SKM-1 (cell line): Measurements from ENCODE around the gene LVRN.

Experiments
- DNase-seq: peaks from one replicate; lab custom pipeline; 2025; ENCODE audit not compliant: unreplicated experiment; lab: John Stamatoyannopoulos, UW

LVRN gene

DNA sequence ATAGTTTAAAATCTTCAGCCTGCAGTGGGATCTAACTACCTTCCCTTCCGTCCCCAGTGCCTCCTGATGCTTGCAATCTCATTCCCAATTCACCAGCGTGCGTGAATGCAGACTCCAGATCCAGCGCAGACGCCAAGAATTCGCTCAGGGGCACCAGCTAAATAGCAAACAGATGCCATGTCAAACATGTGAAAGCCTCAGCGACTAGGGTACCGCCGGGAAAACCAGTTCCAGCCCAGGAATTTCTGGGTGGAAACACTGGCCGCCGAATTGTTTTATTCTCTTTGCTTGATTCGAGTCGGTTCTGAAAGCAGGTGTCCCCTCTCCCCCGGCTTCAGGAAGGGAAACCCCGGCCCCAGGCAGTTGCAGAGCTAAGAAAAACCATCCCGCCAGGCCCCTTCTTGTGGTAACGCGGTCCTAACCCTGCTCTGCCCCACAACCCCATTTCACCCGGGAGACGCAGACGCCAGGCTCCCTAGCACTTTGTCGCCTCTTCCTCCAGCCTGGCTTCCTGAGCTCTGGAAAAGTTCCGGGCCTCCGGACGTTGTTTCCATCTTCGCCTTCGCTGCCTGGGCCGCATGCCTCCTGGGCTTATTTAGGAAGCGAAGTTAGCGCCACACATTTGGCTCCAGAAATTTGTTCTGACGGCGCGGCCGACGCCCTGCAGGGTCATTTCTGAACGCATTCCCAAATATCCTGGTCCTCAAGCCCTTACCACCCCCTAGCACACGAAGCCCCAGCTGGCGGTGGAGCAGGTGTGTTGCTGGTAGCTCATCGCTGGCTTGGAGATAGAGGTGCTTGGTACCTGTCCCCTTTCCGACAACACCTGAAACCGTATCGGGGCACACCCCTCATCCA lies 665 bp upstream of the LVRN start:
- DNase-seq = no peak

DNA sequence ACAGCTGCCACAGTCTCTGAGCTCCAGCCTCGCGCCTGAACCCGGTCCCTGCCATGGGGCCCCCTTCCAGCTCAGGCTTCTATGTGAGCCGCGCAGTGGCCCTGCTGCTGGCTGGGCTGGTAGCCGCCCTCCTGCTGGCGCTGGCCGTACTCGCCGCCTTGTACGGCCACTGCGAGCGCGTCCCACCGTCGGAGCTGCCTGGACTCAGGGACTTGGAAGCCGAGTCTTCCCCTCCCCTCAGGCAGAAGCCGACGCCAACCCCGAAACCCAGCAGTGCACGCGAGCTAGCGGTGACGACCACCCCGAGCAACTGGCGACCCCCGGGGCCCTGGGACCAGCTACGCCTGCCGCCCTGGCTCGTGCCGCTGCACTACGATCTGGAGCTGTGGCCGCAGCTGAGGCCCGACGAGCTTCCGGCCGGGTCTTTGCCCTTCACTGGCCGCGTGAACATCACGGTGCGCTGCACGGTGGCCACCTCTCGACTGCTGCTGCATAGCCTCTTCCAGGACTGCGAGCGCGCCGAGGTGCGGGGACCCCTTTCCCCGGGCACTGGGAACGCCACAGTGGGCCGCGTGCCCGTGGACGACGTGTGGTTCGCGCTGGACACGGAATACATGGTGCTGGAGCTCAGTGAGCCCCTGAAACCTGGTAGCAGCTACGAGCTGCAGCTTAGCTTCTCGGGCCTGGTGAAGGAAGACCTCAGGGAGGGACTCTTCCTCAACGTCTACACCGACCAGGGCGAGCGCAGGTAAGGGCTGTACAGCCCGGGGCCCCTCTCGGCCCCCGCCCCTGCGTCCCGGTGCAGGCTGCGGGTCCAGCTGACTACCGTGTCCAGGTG lies 509 bp downstream of the LVRN start:
- DNase-seq = no peak

DNA sequence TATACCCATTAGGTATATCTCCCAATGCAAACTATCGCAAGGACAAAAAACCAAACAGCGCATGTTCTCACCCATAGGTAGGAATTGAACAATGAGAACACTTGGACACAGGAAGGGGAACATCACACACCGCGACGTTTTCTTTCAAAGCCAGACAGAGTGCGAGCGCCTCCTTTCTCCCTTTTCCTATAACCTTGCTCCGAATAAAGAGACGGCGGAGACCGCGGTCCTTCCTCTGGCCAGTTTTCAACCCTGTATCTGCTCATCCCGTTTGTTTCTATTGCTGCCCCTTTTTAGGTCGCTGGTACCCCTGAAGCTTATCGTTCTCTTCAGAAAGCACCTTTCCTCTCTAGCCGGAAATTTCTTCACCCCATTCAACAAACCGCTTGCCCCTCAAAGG lies 1.3 kb downstream of the LVRN start:
- no peak for DNase-seq

- DNase-seq = no peak
Measured at GRCh38 chr5:115968770-115969169, 6.5 kb downstream of the LVRN start.

DNA sequence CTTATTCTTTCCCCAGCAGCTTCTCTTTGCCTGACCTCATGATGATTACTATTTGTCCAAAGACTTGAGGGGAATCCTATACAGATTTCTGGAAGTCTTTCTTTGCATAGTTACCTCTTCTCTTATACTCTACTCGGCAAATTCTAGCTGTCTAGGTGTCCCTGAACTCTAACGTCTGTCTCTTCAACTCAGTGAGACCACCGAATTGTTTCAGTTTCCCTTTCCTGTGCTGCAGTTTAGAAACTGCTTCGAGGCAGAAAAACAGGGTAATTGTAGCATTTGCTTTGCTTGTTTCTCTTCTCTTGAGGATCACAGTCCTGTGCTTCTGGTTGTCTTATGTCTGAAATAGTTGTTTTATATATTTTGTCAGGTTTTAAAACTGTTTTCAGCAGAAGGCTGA lies 14.8 kb downstream of the LVRN start:
- DNase-seq = no peak

DNA sequence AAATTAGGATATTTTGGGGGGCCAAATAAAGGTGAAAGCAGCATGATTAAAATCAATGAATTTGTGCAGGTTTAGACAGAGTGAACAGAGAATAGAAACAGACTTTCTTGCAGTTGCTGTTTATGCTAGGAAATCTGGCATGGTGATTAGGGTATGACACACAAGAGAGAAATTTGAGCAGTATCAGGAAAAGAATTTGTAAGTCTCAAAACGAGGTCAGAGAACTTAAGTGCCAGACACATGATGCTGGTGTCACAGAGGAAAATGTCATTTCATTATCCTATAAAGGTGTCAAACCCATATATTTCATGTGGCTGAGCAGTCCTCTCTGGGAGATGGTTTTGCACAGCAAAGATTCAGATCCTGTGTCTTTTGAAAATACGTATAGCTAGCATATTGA lies 15.7 kb downstream of the LVRN start:
- DNase-seq = no peak

GRCh38 chr5:115978779-115979178 lies 16.5 kb downstream of the LVRN start:
- no peak for DNase-seq

GRCh38 chr5:115979201-115980041 lies 17.1 kb downstream of the LVRN start:
- no peak for DNase-seq

- no peak for DNase-seq
Measured at GRCh38 chr5:115983519-115983918, 21.2 kb downstream of the LVRN start.

DNA sequence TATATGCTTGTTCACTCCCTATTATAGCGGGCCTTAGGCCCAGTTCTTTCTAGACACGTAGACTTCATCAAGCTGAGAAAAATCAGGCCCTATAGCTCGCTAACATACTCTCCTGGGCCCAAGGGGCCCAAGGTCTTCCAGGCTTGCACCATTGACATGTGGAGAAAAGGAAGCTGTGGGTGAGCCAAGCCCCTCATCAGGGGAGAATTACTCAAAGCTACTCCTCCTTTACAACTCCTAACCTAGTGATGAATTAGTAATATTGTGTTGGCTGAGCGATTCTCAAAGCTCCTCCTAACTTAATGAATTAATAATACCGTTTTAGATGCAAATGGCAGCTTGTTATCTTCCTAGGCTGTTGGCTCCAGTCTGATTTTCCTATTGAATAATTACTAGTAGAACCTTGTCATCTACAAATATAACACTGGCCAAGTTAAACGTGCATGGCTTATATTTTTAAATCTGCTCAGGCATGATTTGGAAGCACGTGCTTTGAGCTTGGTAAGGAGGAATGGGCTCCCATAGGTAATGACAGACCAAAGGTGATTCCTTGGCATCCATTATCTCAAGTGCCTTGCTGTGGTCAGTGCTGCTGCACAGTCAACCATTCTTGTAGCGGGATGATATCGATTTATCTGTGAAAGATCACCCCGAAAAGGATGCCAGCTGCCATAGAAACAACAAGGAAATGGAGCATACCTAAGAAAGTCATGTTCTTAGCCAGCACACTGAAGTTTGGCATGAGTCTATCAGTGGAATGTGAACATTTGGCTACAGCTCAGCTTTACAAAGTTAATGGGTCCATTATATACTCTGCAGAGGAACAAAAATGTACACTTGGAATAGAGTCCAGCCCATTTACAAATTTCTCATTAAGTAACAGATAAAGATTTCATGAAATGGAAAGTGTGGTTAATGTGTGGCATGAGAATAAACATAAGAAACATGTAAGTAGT lies 23.8 kb downstream of the LVRN start:
- DNase-seq = no peak

DNA sequence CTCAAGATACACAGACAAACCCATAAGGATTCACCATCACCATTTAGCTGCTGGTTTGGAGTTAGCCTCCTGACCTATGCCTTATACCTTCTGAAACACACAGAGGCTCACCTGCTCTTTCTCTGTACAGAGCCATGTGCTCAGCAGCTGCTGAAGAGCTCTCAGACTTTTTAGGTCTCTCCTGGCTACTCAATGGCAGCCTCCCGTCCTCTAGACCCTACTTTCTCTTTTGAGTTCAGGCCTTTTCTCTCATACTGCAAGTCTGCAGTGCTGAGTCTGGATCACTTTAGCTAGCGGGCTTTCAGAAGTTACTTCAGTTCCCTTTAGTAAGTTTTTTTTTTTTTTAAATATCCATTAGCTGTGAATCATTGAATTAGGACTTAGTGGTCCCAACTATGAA lies 25.7 kb downstream of the LVRN start:
- DNase-seq = no peak

GRCh38 chr5:115992848-115993350 lies 30.6 kb downstream of the LVRN start:
- no peak for DNase-seq

DNA sequence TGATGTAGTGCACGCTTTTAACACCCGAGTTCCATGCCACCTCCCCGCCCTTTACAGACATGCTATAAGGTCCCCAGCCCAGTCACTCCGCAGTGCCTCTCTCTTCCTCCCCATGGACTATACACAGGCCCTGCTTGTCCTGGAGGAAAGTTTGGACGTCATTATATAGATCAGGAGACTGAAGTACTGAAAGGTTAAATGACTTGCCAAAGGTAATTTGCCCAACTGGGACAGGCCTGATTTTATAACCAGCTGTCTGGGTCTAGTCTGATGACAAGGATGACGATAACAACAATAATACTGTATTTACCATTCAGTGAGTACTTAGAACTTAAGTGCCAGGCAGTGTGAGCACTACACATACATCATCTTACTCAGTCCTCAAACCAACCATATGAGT lies 33.1 kb downstream of the LVRN start:
- no peak for DNase-seq

GRCh38 chr5:116002116-116002906 lies 40.0 kb downstream of the LVRN start:
- DNase-seq = no peak

GRCh38 chr5:116004248-116004647 lies 42.0 kb downstream of the LVRN start:
- no peak for DNase-seq

DNA sequence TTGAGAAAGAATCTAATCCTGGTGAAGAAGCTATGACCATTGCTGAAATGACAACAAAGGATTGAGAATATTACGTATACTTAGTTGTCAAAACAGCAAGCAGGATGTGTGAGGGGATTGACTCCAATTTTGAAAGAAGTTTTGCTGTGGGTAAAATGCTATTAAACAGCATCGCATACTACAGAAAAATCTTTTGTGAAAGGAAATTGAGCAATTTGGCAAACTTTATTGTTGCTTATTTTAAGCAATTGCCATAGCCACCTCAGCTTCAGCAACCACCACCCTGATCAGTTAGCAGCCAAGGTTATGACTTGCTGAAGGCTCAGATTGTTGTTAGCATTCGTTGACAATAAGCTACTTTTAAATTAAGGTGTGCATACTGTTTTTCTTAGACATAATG lies 47.5 kb downstream of the LVRN start:
- no peak for DNase-seq

DNA sequence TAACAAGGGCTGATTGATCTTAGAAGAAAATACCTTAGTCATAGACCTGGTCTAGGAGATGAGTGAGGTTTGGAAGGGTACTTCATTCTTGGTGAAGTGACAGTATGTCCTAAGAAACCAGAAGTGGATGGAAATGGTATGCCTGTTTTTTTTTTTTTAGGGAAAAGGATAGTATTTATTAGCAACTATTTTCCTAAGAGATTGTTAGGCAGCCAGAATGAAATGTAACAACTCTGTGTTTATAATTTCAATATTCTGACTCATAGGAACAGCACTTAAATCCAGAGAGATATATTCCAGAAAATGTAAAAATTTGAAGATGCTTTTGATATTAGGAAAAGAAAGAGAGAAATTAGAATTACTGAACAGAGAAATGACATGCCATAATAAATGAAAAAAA lies 48.8 kb downstream of the LVRN start:
- DNase-seq = no peak

- no peak for DNase-seq
Measured at GRCh38 chr5:116013207-116013785, 51.0 kb downstream of the LVRN start.

DNA sequence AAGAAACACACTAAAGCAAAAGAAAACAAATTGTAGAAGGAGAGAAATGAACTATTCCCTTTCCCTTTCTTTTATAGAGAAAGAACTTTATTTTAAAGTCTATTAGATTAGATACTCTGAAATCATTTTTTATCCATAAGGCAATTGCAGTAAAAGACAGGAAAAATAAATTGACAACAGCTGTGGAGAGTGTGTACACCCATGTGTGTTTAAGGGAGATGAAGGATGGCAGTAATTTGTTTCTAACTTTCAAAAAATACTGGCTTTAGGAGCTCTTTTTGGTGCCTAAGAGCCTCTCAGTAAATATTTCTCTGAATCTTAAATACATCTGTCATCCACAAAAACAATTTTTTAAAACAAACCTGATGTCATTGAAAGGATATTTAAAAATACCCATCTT lies 51.7 kb downstream of the LVRN start:
- DNase-seq = no peak
